NCI-H1417 (cell line): Measurements from ENCODE around the gene NTRK2.
A peak's percentile ranks its signal among the peaks of the same experiment; 100 is the strongest.

Experiments used
- DNase-seq, 3 experiments: peaks; one replicate each; lab custom pipeline; 2025; lab: John Stamatoyannopoulos, UW

NTRK2 gene

DNA sequence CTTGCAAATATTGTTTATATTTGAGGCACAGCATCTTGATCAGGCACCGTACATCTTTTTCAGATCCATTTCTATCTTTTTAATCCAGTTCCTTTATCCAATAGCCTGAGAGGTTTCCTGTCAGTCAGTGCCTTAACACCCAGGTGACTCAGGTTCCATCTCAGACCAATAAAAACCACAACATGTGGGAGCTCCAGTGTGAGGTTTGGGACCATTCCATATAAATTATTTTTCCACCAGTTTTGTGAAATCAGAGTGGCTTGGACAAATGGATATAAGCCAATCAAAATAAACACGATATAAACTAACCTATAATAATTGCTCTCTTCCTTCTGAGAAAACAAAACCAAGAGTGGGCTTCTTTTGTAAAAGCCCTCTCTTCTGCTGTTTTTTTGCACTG, 351.3 kb downstream of the NTRK2 start:
- DNase-seq: no peak

GRCh38 chr9:85021686-85022085, 352.2 kb downstream of the NTRK2 start:
- DNase-seq: no peak

- no peak for DNase-seq
These were observed 354.8 kb downstream of the NTRK2 start for GRCh38 chr9:85024374-85024773.

DNA sequence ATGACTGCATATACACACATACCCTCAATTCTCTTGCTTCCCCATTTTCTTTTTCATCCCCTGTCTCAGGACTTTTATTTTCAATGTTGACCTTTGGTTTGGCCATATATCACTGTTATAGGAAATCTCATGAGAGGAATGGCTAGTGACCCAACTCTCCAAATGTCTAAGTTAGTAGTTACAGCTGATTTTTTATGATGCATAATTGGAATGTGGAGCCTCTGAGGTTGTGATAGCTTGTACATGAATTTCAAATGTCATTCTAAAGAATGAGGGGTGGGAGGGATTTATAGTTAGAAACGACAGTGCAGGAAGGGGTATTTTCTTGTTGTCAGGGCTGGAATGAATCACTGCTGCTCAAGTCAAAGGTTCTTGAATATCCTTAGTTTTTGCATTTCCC, 356.1 kb downstream of the NTRK2 start:
- DNase-seq: no peak

- DNase-seq: no peak
These were observed 358.3 kb downstream of the NTRK2 start for GRCh38 chr9:85027870-85028269.

- DNase-seq: no peak
These were observed 360.8 kb downstream of the NTRK2 start for GRCh38 chr9:85030316-85030715.

DNA sequence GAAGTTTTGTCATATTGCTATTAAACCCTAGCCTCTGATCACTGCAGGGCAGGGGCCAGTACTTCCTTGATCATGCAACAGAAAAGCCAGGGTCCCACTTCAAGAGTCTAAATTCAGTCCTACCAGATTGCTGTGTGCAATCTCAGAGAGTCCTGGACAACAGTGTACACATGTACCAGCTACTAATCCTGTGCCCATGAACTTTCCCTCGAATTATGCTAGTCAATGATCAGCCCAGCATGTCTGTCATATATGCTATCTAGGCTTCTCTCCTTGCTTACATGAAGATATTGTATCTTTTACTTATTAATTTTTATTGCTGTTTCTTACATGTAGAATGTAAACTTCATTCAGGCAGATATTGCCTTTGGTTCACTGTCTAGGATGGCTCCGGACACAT, 367.0 kb downstream of the NTRK2 start:
- DNase-seq: no peak

GRCh38 chr9:85038061-85038460, 368.5 kb downstream of the NTRK2 start:
- no peak for DNase-seq

DNA sequence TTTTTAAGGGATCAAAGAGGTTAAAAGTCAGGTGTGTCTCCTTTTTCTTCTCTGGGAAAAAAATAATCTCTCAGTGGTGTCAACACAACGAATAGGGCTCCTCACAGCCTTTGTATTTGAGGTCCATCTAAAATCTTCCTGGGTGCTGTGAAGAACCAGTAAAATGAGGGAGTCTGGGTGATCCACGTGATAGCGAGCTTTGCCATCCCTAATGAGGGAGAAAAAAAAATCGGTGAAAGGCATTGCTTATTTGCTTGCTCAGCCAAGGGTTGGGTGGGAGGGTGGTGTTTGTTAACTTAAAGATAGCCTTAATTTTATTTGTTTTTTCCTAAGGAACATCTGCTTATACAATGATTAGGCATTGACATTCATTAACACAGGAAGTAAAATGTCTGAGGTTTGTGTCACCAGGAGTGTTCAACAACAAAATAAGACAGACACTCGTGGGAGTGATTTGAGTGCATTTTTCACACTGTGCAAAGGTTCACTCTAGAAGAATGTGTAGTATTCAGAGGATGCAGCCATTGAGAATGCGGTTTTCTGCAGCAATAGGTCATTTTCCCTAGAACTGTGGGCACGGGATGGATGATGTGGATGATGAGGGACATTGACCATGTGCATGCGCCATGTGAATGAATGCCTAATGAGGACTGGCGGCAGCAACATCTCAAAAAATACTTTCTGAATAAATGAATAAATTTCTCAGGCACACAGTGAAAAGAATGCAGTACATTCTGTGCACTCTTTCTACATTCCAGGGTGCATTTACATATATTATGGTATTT, 369.5 kb downstream of the NTRK2 start:
- DNase-seq: no peak

- no peak for DNase-seq
These were observed 370.6 kb downstream of the NTRK2 start for GRCh38 chr9:85040146-85040545.

DNA sequence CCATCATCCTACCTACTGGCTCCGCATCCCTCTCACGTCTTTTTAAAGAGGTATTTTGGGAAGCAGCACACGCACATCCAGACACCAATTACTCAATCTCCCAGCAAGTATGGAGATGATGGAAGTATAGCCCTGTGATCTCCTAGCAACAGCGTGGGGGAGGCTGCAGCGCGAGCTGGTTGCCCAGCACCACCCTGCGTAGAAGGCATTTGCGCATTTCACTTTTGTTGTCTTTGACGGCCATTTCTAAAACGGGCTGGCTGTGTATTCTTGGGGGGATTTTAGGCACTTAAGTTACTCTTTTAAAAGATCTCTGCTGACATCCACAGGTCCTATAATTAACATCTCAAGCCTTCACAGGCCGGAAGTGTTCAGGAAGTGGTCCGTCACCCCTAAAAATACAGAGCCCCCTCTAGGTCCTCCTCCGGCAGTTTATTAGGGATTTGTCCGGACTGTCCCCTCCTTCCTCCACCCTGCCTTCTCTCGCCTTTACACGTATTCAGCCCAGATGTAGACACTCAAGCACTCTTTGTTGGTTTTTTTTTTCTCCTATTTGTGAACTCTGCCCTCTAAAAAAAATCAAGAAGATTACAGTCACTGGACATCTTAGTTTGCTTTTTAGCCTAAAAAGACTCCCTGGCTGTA, 371.4 kb downstream of the NTRK2 start:
- peak in 2 of 3 experiments; percentile 9 to 46 for DNase-seq

DNA sequence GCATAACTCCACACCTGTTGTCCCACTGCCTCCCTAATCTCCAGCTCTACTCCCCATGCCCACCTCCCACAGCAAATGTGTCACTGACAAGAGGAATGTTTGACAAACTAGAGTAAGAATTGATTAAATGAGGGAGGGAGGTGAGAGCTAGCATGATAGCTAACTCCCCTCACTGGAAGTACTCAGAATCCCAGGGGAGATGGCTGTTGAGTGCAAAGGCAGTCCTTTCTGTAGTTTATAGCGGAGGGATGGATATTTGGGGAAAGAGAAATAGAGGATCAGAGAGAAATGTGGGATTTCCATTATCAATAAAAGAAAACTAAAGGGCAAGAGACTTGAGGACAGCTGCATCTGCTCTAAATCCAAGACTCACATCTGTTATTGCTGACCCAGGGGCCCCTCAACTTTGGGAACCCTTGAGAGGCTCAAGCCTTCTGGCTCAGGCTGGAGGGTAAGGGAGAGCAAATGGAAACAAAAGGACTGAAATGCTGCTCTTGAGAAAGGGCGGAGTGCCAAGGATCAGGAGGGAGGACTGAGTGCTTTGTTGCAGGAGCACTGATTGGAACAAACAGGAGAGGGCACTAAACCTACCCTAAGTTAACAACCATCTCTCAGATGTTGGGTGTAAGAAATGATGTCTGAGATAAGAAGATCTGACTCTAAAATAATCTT, 372.1 kb downstream of the NTRK2 start:
- no peak for DNase-seq

DNA sequence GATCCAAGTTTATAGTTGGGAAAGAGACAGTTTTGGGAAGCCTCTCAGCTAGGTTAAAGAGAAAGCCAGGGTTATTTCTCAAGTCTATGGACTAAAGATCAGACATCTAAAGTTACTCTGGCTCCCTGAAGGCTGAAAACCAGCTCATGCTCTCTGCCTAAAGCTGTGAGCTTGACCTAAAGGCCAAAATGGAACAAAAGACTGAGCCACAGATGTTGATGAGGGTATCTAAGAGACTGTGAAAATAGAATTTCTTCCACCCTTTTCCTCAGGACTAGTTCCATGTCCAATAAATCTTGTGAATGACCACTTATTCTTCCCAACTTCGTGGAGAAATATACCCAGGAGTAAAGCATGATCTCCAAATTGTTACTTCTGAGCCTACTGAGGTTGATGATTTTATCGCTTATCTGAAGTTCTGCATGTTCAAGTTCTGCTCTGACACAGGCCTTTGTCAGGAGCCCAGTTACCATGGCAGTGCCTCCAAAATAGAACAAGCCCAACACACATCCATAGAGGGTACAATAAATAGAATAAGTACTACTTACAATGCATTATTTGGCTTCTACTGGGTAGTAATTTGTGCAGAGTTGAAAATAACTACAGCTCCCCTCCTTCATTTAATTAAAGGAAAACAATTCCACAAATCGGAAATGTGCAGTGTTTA, 373.6 kb downstream of the NTRK2 start:
- DNase-seq: peak in 2 of 3 experiments; percentile 7 to 35

DNA sequence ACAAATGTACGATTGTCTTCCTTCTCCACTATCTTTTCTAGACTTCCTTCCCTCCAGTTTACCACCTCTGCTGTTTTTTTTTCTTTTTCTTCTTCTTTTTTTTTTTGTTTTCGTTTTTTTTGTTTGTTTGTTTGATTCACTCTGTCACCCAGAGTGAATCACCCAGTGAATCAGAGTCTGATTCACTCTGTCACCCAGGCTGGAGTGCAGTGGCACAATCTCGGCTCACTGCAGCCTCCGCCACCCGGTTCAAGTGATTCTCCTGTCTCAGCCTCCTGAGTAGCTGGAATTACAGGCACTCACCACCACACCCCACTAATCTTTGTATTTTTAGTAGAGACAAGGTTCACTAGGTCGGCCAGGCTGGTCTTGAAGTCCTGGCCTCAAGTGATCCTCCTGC, 375.7 kb downstream of the NTRK2 start:
- no peak for DNase-seq

- DNase-seq: no peak
These were observed 376.9 kb downstream of the NTRK2 start for GRCh38 chr9:85046475-85046874.

DNA sequence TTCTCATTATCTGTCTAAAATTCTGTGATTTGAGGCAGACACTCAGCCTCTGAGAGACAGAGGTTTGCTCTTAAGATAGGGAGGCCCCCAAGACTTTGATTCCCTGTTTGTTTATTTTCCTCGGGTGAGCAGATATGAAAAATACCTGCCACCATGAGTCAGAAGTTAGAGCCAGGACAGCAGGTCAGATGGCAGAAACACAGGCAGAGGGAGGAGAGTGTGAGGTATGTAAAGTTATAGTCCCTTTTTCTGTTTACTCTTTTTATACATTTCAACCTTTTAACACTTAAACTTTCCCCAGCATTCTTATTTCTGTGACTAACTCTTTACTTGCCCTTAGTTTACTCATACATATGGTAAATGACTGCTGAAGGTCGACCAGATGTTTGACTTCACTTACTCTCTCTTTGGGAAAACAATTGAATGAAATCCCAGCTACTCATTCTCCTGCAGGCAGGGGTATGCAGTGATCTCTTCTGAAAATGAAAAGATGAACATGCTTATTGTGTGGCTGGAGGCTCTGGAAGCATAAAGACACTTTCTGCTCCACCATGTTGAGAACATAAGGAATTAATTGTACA, 383.8 kb downstream of the NTRK2 start:
- DNase-seq: no peak

DNA sequence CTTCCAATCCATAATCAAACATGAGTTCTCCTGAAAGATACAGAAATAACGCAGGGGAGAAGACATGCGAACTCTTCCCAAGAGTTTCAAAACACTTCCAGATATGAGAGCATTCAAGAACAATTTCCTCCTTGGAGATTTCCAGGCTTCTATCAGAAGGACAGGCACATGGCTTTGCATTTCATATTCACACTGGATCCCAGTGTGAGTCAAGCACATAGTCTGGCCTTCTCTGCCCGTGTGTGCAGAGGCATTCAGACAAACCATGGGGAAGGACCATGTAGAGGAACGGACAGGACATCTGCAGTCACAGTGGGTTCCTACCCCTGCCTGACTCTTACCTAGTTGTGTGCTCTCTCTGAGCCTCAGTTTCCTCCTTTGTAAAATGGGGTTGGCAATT, 384.5 kb downstream of the NTRK2 start:
- DNase-seq: no peak

DNA sequence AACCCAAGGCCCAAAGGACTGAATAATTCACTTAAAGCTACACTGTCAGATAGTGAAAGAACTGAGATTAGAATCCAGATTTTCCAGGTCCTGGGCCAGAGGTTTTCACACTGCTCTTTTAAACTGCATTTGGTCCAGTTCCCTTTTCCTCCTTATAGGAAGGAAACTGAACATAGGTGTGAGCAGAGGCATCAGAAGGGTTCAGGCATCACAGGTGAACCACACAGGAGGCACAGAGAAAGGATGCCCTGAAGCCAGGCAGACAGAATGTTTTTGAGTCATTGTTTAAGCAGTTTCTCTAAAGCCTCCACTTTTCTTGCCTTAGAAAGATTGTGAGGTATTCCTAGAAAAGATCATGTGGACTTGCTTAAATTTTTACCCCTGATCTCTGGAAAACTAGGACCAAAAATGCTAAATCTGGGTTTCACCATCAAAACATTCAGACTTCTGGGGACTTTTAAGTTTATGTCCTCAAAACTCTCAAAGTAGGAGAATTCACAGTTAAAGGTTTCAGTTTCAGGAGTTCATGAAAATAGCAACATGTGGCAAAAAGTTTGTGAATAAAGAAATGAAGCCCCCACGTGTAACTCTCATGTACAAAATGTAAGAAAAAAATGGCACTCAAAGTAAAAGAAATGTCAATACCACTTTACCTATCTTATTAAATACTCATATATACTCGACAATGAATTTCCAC, 386.1 kb downstream of the NTRK2 start:
- DNase-seq: no peak

GRCh38 chr9:85056203-85056572, 386.7 kb downstream of the NTRK2 start:
- no peak for DNase-seq

GRCh38 chr9:85061969-85062368, 392.4 kb downstream of the NTRK2 start:
- no peak for DNase-seq

DNA sequence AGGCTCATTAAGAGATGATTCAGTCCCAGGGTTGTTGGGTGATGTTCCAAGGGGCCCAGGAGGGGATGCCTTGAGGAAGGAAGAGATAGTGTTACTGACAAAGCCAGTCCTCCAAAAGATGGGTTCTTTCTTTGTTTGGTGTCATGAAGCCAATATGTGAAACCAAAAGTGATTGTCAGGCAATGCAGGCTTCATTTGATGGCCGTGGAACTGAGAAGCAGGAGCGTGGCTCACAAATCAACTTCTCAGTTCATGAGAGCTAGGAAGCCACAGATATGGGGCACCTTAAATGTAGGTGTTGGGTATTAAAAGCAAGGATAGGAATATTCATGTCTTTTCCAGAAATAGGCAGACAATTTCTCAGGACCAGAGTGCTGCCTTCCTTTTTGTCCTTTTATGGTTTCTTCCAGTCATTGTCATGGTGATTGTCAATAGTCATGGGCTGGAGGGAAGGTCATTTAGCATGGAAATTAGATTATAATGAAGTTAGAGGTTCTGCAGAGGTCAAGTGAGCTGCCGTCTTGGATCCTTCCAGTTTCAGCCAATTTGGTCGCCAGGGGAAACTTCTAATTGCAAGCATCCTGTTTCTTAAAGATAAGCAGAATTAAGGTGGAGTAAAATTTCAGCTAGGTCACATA, 393.0 kb downstream of the NTRK2 start:
- DNase-seq: no peak
